ENCODE data around the gene LARGE1. TPM values are rescaled to one million over a fixed set of nuclear protein-coding genes. Genes with fewer than 3 reads are reported as not detected.
A peak's percentile ranks its signal among the peaks of the same experiment; 100 is the strongest.

The LARGE1 gene
- total and polyA plus RNA-seq, 2 of the 13 experiments (the other 11 are each of a cell fraction or from before 2014, with no cell fraction given), result 8.4 to 11.0 TPM

GRCh38 chr22:33335611-33336279 lies 584.5 kb downstream of the LARGE1 start (continued):
- TF ChIP-seq, protein P1, sequence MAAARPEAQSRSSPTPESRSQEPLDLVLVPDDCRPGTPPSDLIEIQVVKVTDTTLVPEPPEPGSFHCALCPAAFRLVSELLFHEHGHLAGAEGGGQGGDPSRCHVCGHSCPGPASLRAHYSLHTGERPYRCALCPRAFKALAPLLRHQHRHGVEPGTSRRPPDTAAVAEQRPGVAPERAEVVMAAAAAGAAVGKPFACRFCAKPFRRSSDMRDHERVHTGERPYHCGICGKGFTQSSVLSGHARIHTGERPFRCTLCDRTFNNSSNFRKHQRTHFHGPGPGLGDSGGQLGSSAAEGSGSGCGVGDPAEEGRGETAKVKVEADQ (CRISPR knock-in tag; IDR thresholded peaks at IDR 0.05; ENCODE audit: borderline replicate concordance), result no peak
- TF ChIP-seq GATAD1 (CRISPR knock-in tag; IDR thresholded peaks at IDR 0.05), result no peak
- TF ChIP-seq, protein P2, sequence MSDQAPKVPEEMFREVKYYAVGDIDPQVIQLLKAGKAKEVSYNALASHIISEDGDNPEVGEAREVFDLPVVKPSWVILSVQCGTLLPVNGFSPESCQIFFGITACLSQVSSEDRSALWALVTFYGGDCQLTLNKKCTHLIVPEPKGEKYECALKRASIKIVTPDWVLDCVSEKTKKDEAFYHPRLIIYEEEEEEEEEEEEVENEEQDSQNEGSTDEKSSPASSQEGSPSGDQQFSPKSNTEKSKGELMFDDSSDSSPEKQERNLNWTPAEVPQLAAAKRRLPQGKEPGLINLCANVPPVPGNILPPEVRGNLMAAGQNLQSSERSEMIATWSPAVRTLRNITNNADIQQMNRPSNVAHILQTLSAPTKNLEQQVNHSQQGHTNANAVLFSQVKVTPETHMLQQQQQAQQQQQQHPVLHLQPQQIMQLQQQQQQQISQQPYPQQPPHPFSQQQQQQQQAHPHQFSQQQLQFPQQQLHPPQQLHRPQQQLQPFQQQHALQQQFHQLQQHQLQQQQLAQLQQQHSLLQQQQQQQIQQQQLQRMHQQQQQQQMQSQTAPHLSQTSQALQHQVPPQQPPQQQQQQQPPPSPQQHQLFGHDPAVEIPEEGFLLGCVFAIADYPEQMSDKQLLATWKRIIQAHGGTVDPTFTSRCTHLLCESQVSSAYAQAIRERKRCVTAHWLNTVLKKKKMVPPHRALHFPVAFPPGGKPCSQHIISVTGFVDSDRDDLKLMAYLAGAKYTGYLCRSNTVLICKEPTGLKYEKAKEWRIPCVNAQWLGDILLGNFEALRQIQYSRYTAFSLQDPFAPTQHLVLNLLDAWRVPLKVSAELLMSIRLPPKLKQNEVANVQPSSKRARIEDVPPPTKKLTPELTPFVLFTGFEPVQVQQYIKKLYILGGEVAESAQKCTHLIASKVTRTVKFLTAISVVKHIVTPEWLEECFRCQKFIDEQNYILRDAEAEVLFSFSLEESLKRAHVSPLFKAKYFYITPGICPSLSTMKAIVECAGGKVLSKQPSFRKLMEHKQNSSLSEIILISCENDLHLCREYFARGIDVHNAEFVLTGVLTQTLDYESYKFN (CRISPR knock-in tag; conservative IDR thresholded peaks at IDR 0.05), result peak; percentile 100
- no peak for TF ChIP-seq ZBTB34 (CRISPR knock-in tag; IDR thresholded peaks at IDR 0.05)
- TF ChIP-seq, protein P3, sequence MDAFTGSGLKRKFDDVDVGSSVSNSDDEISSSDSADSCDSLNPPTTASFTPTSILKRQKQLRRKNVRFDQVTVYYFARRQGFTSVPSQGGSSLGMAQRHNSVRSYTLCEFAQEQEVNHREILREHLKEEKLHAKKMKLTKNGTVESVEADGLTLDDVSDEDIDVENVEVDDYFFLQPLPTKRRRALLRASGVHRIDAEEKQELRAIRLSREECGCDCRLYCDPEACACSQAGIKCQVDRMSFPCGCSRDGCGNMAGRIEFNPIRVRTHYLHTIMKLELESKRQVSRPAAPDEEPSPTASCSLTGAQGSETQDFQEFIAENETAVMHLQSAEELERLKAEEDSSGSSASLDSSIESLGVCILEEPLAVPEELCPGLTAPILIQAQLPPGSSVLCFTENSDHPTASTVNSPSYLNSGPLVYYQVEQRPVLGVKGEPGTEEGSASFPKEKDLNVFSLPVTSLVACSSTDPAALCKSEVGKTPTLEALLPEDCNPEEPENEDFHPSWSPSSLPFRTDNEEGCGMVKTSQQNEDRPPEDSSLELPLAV (CRISPR knock-in tag; conservative IDR thresholded peaks at IDR 0.05; ENCODE audit: low read depth), result no peak
- TF ChIP-seq, protein P4, sequence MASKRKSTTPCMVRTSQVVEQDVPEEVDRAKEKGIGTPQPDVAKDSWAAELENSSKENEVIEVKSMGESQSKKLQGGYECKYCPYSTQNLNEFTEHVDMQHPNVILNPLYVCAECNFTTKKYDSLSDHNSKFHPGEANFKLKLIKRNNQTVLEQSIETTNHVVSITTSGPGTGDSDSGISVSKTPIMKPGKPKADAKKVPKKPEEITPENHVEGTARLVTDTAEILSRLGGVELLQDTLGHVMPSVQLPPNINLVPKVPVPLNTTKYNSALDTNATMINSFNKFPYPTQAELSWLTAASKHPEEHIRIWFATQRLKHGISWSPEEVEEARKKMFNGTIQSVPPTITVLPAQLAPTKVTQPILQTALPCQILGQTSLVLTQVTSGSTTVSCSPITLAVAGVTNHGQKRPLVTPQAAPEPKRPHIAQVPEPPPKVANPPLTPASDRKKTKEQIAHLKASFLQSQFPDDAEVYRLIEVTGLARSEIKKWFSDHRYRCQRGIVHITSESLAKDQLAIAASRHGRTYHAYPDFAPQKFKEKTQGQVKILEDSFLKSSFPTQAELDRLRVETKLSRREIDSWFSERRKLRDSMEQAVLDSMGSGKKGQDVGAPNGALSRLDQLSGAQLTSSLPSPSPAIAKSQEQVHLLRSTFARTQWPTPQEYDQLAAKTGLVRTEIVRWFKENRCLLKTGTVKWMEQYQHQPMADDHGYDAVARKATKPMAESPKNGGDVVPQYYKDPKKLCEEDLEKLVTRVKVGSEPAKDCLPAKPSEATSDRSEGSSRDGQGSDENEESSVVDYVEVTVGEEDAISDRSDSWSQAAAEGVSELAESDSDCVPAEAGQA (IDR thresholded peaks at IDR 0.05; ENCODE audit: low read depth), result no peak
- TF ChIP-seq, protein P4 (CRISPR knock-in tag; IDR thresholded peaks at IDR 0.05; ENCODE audit: borderline replicate concordance), result no peak
- TF ChIP-seq GZF1 (CRISPR knock-in tag; IDR thresholded peaks at IDR 0.05), result no peak
- no peak for TF ChIP-seq MZF1 (CRISPR knock-in tag; IDR thresholded peaks at IDR 0.05; ENCODE audit: borderline replicate concordance)
- no peak for TF ChIP-seq CENPT (CRISPR knock-in tag; IDR thresholded peaks at IDR 0.05; ENCODE audit: low read depth)
- peak; percentile 91 for TF ChIP-seq CREM (IDR thresholded peaks at IDR 0.05)
- no peak for TF ChIP-seq CREM (CRISPR knock-in tag; IDR thresholded peaks at IDR 0.05)
- peak; percentile 79 for TF ChIP-seq ASH2L (IDR thresholded peaks at IDR 0.05; ENCODE audit: insufficient read length, low read depth, low read length)
- no peak for TF ChIP-seq CHCHD3 (CRISPR knock-in tag; IDR thresholded peaks at IDR 0.05)
- no peak for TF ChIP-seq SOX6 (IDR thresholded peaks at IDR 0.05)
- peak; percentile 96 for TF ChIP-seq SOX6 (CRISPR knock-in tag; IDR thresholded peaks at IDR 0.05)
